Activated CD4-positive, alpha-beta T cell treated with anti-CD3 and anti-CD28 coated beads, Interleukin-2, amount 50 U/mL, for 1 hour (primary cell): ENCODE measurements around the gene SLC37A3.
A peak's percentile ranks its signal among the peaks of the same experiment; 100 is the strongest.
"Not testable (repeated sequence)": the region's sequence is repeated elsewhere in the genome, so short reads cannot be mapped to it uniquely, and the experiment has no call there.

Source experiments
- DNase-seq: peaks from one replicate; pipeline ENCODE4 v3.0.0-alpha.2; 2020

The SLC37A3 gene

DNA sequence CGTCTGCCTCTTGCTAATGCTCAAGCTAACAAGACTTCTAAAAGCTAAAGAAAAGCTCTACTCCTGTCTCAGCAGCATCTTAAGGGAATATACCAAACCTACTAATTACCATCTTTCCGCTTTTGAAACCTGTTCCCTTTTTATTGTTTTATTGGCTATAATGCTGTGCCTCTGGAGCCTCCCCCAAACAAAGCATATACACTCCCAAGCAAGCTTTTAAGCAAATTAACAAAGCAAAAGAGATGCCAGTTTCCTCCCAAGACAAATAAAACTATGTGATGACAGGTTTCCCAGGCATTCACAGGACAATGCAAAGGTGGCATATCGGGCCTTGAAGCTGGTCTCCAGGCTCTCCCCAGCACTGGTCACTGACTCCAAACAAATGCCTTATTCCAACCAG is 52.9 kb downstream of the SLC37A3 start:
- no peak for DNase-seq

DNA sequence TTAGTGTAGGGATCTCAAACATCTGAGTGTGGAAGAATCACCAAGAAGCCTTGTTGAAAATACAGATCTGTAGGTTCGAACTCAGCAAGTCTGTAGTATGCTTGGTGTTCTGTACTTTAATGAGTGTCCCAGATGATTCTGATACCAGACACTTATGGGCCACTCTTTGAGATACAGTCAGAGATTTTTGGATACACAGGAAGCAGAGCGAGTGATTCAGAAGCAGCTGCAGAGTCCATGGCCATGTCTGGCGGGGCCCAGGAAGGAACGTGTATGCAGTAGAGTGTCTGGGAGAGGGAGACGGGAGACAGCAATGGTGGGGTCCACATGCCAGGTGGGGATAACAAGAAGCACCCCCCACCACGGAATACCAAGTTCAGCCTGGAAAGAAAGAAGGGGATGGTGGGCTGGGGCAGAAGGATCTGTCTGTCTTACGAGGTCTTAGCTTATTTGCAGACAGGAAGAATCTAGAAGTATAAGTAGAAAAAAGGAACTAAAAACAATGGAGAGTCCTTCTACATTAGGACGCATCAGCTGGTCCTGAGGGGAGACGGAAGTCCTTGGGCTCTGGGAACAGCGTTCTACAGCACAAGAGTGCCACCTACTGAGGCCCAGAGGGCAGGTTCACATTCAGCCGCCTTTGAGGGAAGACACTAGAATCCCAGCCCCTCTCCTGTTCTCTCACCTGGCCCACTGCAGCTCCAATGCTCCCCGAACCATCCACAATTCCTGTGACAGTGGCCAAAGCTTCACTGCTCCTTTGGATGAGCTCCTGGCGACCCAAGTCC is 55.4 kb downstream of the SLC37A3 start:
- no peak for DNase-seq

GRCh38 chr7:140338959-140339358 is 59.4 kb downstream of the SLC37A3 start:
- not testable (repeated sequence) for DNase-seq

GRCh38 chr7:140334341-140335057 is 63.8 kb downstream of the SLC37A3 start:
- DNase-seq = no peak

GRCh38 chr7:140333686-140334085 is 64.6 kb downstream of the SLC37A3 start:
- no peak for DNase-seq

DNA sequence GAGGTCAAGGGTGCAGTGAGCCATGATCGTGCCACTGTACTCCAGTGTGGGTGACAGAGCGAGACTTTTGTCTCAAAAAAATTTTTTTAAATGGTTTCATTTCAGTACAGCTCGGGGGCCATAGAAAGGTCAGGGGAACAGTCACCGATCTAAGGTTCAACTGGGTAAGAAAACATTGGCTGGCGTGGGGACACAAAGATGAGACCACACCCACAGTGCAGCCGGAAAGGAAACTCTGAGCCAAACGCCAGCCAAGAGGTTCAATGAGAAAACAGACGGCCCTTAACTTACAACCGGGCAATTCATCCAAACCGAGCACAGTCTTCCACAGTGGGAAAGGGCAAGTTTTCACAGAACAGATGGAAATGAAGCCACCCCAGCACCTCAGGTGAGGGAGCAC is 65.1 kb downstream of the SLC37A3 start:
- DNase-seq = no peak

DNA sequence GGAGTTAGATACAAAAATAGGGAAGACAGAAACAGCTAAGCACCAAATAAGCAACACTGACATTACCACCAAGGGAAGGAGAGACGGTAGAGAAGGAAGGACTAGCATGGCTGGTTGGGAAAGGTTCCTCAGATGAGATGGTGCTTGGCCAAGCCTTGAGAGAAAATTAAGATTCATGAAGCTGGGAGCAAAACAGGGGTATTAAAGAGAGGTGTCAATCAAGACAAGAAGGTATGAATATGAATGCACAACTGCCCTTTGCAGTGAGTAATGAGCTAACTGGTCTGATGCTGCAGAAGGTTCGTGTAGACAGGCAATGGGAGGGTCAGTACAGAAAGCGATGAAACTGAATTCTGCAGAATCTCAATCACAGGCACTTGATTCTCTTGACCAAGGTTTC is 67.7 kb downstream of the SLC37A3 start:
- DNase-seq = no peak

DNA sequence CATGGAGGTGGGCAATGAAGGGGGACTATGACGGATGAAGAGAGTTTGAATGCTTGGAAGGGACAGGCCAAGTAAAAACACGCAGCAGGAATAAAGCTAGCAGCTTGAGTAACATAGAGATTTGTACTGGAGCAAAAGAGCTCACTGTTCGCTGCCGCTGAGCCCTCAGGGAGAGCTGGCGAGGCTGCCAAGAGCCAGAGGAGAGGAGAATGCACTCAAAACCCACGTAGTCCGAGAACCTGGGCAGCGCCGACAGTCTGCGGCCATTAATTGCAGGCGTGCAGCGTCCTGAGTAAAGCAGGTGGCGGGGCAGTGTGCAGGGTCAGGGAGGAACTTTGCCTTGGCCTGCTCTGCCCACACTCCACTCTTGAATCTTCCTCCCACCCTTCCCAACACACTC is 68.2 kb downstream of the SLC37A3 start:
- no peak for DNase-seq

DNA sequence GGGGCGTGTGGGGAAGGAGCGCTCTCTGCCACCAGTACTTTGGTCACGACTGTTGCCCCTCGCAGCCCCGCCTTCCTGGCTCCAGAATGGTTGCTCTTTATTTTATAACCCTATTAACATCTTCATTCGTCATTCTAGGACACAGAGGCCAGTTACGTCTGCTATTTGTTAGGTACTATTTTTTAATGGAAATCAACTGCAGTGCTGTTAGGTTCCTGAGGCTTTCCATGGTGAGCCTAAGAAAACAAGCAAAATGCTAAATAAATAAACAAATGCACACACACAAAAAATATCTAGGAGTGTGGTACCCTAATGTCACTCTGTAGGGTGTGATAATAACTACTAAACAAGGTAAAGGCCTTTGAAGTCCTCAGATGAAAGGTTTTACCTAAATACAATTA is 71.1 kb downstream of the SLC37A3 start:
- no peak for DNase-seq

- peak; percentile 50 for DNase-seq
Measured at GRCh38 chr7:140326116-140326928, 72.0 kb downstream of the SLC37A3 start.

DNA sequence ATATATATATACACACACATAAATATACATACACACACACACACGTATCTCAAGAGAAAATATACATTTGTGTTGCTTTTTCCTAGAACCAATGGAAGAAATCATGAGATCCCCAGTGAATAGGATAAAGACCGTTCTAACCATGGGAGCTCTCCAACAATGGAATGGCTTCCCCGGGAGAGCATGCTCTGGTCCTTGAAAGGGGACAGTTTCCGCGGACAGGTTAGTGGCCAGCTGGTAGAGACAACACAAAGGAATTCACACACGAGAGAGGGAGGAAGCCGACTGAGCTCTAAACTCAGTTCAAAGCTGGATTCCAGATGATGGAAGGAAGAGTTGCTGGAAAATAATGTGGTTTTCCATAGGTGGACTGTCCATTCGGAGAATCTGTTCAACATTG is 72.7 kb downstream of the SLC37A3 start:
- no peak for DNase-seq

GRCh38 chr7:140324714-140325113 is 73.6 kb downstream of the SLC37A3 start:
- DNase-seq = no peak

DNA sequence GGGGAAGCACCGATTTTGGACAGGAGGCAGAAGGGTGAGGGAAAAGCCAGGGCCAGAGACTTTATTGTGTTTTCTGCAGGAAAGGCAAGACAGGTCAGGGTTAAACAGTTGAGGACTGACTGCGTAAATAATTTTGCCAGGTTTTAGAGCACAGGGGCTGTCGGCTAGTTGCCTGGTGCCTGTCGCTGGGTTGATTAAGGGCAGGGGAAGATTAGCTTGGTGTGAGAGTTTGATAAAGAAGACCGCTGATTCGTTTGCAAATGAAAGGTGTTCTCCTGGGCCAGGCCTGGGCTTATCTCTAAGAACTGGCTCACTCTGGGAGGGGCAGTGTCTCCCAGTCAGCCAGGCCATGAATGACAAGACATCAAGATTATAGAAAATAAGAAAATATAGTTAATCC is 75.6 kb downstream of the SLC37A3 start:
- no peak for DNase-seq

- DNase-seq = not testable (repeated sequence)
Measured at GRCh38 chr7:140320078-140320477, 78.3 kb downstream of the SLC37A3 start.

GRCh38 chr7:140317999-140318398 is 80.3 kb downstream of the SLC37A3 start:
- DNase-seq = no peak

- DNase-seq = no peak
Measured at GRCh38 chr7:140317597-140317996, 80.7 kb downstream of the SLC37A3 start.

- no peak for DNase-seq
Measured at GRCh38 chr7:140316165-140316661, 82.1 kb downstream of the SLC37A3 start.

DNA sequence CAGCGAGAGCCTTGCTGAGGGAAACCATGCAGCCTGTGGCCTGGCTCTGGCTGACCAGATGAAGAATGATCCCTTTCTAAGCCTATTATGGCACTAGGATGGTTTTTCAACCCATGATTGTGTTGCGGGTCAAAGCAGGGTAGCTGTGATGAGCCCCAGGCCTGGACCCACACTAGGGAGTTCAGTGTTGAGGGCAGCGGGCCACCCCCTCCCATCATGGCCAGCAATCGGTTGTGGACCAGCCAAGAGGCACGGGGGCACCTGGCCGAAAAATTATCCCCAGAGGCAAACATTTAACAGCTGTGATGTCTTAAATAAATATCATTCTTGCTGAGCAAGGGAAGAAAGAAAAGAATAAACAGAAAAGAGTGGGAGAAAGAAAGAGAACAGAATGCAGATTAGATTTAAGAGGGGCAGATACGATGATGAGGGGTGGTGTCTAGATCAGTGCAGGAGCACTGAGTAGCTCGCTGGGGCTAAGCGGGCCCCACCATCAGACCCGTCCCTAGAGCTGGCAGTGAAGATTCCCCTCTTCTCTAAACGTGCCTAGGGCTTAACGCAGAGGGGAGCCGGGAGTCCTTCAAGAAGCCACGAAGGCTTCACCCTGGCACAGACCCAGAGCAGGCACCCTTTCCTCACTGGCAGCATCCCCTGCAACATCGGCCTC is 82.7 kb downstream of the SLC37A3 start:
- DNase-seq = no peak

DNA sequence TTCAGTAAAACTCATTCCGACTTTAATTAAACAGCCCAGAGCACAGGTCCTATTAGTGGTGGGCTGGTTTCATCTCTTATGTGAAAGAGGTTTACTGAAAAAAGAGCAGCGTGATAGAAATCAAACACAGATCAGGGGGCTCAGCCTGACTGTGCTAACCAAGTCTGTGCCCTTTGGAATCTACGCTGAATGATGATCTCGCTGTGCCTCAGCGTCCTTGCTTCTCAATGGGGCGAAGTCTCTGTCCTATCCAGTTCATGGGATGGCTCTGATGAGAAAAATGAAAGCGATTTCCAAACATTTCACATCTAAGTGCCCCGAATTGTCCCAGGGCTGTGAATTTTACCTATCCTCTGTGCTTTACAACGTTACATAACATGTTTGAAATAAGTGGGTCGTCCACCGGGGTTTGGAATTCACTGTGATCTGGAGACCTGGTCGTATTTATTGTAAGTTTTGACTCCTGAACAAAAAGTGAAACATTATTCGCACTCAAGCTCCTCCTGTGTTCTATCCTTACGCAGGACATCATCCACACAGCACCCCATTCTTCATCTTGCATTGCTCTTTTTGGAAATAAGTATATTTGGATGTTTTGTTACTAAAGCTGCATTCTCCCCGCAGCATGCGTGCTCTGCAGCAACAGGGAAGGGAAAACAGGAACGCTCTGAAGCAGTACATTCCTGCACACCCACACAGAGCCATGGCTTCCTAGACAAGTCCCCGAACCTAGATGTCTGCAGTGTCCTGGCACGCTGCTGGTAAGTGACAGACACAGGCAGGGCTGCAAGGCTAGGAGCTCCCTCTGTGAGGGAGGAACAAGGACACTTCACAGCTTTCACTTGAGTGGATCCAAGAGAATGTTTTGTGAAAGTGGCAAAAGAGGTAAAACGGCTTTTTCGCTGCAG is 83.5 kb downstream of the SLC37A3 start:
- DNase-seq = no peak

DNA sequence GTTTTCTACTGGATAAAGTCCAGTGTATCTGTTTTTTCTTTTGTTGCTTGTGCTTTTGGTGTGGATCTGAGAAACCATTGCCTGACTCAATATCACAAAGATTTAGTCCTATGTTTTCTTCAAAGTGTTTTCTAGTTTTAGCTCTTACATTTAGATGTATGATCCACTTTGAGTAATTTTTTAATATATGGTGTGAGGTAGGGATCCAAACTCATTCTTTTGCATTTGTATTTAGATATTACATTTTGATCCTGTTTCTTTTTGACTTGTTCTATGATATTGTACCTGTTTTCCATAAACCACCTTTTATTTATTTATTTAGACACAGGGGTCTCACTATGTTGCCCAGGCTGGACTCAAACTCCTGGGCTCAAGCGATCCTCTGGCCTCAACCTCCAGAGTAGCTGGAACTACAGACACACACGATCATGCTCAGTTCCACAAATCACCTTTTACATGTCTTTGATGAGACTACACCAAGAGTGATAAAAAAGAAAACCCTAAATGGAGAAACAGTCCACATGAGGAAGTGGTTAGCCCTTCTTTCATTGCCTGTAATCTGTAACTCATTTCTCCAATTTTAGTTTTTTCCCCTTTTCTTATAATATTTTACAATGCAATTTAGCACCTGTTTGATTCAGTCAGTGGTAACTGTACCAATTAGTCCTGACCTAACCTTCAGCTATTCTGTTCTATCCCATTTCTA is 86.0 kb downstream of the SLC37A3 start:
- no peak for DNase-seq

DNA sequence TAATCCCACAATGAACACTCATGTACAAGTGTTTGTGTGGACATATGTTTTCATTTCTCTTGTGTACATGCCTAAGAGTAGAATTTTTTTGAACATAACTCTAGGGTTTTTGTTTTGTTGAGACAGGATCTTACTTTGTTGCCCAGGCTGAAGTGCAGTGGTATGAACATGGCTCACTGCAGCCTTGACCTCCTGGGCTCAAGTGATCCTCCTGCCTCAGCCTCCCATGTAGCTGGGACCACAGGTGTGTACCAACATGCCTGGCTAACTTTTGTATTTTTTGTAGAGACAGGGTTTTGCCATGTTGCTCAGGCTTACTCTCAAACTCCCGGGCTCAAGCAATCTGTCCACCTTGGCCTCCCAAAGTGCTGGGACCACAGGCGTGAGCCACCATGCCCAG is 87.2 kb downstream of the SLC37A3 start:
- DNase-seq = not testable (repeated sequence)
